ENCODE measurements around the gene NFIA.

Gene NFIA

GRCh38 chr1:61215119-61215518, 132.8 kb downstream of the NFIA start:
- no peak for DNase-seq (ENCODE audit: low read depth)

GRCh38 chr1:61215676-61216289, 133.4 kb downstream of the NFIA start:
- no peak for DNase-seq (ENCODE audit: low read depth)

DNA sequence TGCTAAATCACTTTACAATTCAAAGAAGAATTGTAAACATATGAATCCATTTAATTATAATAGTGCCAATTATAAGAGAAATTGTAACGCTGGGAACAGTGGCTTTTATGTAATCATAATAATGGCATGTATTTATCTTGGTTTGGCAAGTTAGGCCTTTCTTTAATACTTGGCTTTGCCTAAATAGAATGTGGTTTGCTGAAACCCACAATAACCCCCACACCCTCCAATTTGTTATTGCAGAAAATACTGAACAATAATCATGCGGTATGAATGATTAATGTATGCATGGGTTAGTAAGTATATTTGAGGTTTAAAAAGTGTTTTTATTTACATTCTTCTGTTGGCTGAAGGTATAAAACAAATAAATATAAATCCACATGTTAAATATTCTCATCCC, 138.2 kb downstream of the NFIA start:
- no peak for DNase-seq (ENCODE audit: low read depth)

GRCh38 chr1:61221642-61222041, 139.3 kb downstream of the NFIA start:
- DNase-seq (ENCODE audit: low read depth) = no peak

GRCh38 chr1:61222240-61222639, 139.9 kb downstream of the NFIA start:
- DNase-seq (ENCODE audit: low read depth) = no peak

GRCh38 chr1:61223140-61223539, 140.8 kb downstream of the NFIA start:
- no peak for DNase-seq (ENCODE audit: low read depth)

GRCh38 chr1:61224609-61225008, 142.2 kb downstream of the NFIA start:
- DNase-seq (ENCODE audit: low read depth) = no peak

DNA sequence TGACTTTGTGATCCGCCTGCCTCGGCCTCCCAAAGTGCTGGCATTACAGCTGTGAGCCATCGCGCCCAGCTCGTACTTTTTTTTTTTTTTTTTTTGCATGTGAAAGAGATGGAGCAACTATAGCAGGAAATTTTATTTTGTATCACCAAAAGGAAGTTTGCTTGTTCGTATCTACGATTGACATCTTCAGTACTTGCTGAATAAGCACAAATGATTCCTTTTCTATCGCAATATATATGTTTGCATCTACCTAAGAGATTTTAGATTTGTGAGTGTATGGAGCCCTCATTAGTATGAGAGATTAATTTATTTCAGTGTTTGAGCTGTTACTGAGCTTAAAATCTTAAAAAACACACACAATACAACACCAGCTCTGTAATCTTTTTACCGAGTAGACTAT, 143.1 kb downstream of the NFIA start:
- no peak for DNase-seq (ENCODE audit: low read depth)

DNA sequence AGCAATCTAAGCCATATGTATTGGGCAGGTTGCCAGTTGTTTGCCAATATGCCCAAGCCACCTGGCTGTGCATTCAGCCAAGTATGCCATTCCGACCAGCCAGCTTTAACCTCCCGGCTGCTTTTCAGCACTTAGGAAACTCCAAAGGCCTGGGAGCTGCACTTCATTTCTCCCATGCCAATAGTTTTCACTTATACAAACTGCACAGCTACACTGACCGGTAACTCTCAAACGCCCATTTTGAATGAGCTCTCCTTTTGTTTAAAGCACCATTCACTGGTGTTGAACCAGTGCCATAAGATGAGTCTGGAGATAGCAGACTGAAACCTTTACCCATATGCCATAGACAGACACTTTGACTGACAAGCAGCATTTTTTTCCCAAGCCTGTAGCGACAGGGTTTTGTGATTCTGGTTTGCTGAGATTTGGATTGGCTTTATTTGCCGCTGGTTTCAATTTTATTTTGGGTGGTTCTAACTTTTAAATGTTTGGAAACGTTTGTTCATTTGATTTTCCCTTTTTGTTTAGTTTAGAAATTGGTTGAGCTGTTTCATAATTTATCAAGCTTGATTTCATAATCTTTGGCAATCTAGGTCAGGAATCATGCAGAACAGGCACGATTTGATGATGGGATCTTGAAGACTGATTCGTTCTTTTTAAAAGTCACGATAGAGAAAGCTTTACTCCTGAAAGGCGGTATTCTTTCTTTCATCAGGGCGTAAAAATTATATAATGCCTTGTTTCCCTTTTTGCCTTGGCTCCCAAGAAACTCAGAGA, 144.6 kb downstream of the NFIA start:
- no peak for DNase-seq (ENCODE audit: low read depth)

DNA sequence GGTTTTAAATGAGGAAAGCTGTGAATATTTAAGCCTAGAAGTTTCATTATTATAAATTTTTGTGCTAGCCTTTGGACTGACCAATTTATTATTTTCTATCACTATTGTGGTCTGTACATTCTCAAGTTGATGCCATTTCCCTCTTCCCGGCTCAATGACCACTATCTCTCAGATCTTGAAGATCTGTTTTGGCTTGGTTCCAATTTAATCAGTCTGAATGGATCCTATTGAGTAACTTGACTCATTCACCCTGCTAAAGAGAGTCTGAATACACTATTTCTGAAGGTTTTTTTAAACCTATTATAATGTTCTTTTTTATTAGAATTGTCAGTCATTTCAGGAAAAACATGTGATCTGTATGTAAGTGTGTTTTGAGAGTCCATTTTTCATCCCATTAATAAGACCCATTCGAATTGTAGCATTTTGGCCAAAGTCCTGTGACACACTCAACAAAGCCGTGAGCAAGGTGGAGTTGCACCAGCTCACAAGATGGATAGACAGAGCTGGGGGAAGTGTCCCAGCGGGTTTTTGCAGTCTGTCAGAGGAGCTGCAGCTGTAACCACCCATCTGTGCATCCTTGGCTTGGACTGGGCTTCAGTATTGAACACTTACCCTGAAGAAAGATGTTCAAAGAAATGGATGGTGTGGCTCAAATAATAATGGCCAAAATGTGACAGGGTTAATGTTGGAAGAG, 145.6 kb downstream of the NFIA start:
- no peak for DNase-seq (ENCODE audit: low read depth)

GRCh38 chr1:61230523-61230922, 148.2 kb downstream of the NFIA start:
- no peak for DNase-seq (ENCODE audit: low read depth)

- DNase-seq (ENCODE audit: low read depth) = no peak
These were observed 149.4 kb downstream of the NFIA start for GRCh38 chr1:61231795-61232194.

- DNase-seq (ENCODE audit: low read depth) = no peak
These were observed 150.8 kb downstream of the NFIA start for GRCh38 chr1:61233121-61233660.

GRCh38 chr1:61234587-61234919, 152.2 kb downstream of the NFIA start:
- no peak for DNase-seq (ENCODE audit: low read depth)

DNA sequence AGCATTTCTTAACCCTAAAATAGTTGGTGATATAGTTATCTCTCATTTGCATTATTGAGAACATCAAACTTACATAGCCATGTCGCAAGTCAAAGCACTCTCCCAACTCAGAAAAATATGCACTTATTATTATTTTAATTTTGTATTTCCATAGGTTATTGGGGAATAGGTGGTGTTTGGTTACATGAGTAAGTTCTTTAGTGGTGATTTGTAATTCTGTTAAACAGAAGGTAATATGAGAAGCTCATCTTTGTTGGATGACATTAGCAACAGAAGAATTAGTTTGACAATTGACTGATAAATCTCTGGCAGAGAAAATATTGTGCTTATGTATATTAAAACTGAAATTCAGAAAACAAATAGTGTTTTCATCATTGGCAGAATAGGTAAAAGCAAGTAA, 154.8 kb downstream of the NFIA start:
- no peak for DNase-seq (ENCODE audit: low read depth)

DNA sequence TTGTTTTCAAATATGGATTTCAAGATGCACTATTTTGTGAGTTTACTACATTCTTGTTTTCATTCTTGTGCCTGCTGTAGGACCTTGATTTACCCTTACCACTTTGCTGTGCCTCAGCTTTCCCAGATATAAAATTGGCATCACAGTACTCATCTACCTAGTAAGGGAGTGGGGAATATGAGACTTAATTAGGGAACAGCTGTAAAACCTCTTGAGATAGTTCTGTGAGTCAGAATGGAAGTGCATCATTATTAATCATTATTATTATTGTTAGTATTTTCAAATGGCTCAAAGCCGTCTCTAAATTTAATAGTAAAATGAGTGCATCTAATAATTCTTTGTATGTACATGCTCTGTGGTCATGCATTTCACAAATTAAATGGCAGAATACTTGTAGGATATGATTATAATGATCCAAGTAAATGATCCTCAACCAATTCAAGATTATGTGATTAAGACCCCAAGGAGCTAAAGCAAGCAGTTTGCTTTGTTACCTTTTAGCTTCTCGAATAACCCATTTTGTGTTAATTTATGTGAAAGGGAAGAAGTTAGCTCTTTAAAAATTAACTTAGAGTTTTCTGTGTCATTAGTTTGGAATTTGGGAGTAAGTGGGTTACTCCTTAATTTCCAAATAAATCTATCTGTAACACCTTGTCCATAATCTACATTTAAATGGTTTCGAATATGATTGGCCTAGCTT, 155.4 kb downstream of the NFIA start:
- no peak for DNase-seq (ENCODE audit: low read depth)

- DNase-seq (ENCODE audit: low read depth) = no peak
These were observed 156.0 kb downstream of the NFIA start for GRCh38 chr1:61238359-61238665.

- no peak for DNase-seq (ENCODE audit: low read depth)
These were observed 158.5 kb downstream of the NFIA start for GRCh38 chr1:61240878-61241277.

DNA sequence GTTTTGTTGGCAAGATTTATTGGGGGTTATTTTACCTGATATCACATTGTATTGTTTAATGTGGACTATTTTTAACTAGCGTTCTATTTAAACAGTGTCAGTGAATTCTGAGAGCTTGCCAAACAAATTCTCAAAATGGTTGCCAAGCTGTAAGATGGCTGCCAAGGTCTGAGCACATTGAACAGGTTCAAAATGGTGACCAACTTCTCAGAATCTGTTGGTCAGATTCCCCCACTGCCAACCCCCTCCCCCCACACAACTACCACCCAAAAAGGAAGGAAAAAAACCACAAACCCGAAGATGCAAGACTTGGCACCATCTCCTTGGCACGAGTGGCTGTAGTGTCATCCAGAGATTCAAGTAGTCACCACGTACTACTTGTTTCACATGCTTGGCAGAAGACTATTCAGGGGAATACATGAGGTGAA, 159.1 kb downstream of the NFIA start:
- DNase-seq (ENCODE audit: low read depth) = no peak

- no peak for DNase-seq (ENCODE audit: low read depth)
These were observed 159.6 kb downstream of the NFIA start for GRCh38 chr1:61241973-61242381.

- no peak for DNase-seq (ENCODE audit: low read depth)
These were observed 161.8 kb downstream of the NFIA start for GRCh38 chr1:61244114-61244513.

- DNase-seq (ENCODE audit: low read depth) = no peak
These were observed 163.5 kb downstream of the NFIA start for GRCh38 chr1:61245696-61246400.

Measured in T follicular helper cell (primary cell).